Spleen (tissue), 11 donors: ENCODE measurements around the gene KDELR1. TPM values are rescaled to one million over a fixed set of nuclear protein-coding genes. Genes with fewer than 3 reads are reported as not detected.

Experiments
- DNase-seq: peaks from one replicate; pipeline ENCODE4 v3.0.0-alpha.2; 2020
- H3K27ac ChIP-seq, 8 donors: fragments of 200-600 bp; sonication (generic) in 7 of 8; 1 replicate in 4 of 8; 2 replicates in 4 of 8; pipeline versions ENCODE4 v1.5.0 to v1.8.0; 2016 to 2021; ENCODE audit warnings: inconsistent platforms in 4 of 8, mild to moderate bottlenecking in 4 of 8, moderate library complexity in 1 of 8
- H3K27me3 ChIP-seq, 7 donors: fragments of 200-600 bp; sonication (generic) in 6 of 7; replicated peaks in 1 of 7; 1 replicate in 4 of 7; 2 replicates in 3 of 7; pipeline versions ENCODE4 v1.5.0 to v1.8.0; 2016 to 2021; ENCODE audit warnings: inconsistent platforms in 3 of 7, mild to moderate bottlenecking in 1 of 7
- H3K36me3 ChIP-seq, 6 donors: fragments of 200-600 bp; sonication (generic) in 5 of 6; 1 replicate in 4 of 6; 2 replicates in 2 of 6; pipeline versions ENCODE4 v1.5.0 to v1.8.0; 2016 to 2021; ENCODE audit warnings: inconsistent platforms in 2 of 6
- H3K4me1 ChIP-seq, 6 donors: fragments of 200-600 bp; sonication (generic) in 5 of 6; 1 replicate in 3 of 6; 2 replicates in 3 of 6; pipeline versions ENCODE4 v1.5.0 to v1.8.0; 2016 to 2021; ENCODE audit warnings: inconsistent platforms in 3 of 6
- H3K4me3 ChIP-seq, 8 donors: fragments of 200-600 bp; sonication (generic) in 7 of 8; 1 replicate in 4 of 8; 2 replicates in 4 of 8; pipeline versions ENCODE4 v1.5.0 to v1.8.0; 2016 to 2021; ENCODE audit warnings: inconsistent platforms in 4 of 8, mild to moderate bottlenecking in 4 of 8, moderate library complexity in 2 of 8
- H3K9me3 ChIP-seq, 8 donors: fragments of 200-600 bp; sonication (generic) in 7 of 8; 1 replicate in 4 of 8; 2 replicates in 4 of 8; pipeline versions ENCODE4 v1.5.0 to v1.8.0; 2016 to 2021; ENCODE audit warnings: inconsistent platforms in 4 of 8
- CTCF ChIP-seq, 11 experiments: fragments of 200-600 bp in 7 of 11; fragments of 450-650 bp in 4 of 11; sonication (generic) in 4 of 11; IDR thresholded peaks in 8 of 11; conservative IDR thresholded peaks in 3 of 11; 1 replicate in 7 of 11; 2 replicates in 4 of 11; pipeline versions ENCODE4 v1.4.0 to v1.8.0; 2016 to 2021; ENCODE audit warnings: antibody characterized with exemption in 11 of 11, inconsistent platforms in 4 of 11, mild to moderate bottlenecking in 1 of 11
- POLR2A ChIP-seq, 3 donors: fragments of 450-650 bp; IDR thresholded peaks; one replicate each; pipeline ENCODE4 v1.5.1; 2017; ENCODE audit warnings: antibody characterized with exemption in 3 of 3, mild to moderate bottlenecking in 1 of 3
- POLR2AphosphoS5 ChIP-seq, 3 donors: sonication (generic); formaldehyde crosslinking; IDR thresholded peaks; one replicate each; pipeline ENCODE4 v1.5.1; 2017; ENCODE audit warnings: antibody characterized with exemption in 3 of 3
- WGBS, 5 donors: extraction: QIAGEN DNeasy Blood & Tissue Kit in 3 of 5; methylation state at CpG; one replicate each; pipeline versions ENCODE4 v1.1.5 to v1.1.7; 2013 to 2018; 5-methylcytosine and 5-hydroxymethylcytosine counted together
- intact Hi-C: fragments of 100-400 bp; cut with DNase I; formaldehyde crosslinking; loops from one replicate; pipeline ENCODE4 v1.15.0; 2023; ENCODE audit warnings: low total_unique reads
- polyA plus RNA-seq, 3 donors: library from polyadenylated mRNA; stranded (reverse); fragments of 200-250 nt; gene quantifications; one replicate each; pipeline ENCODE4 v1.2.1, GENCODE V29; 2013
- total RNA-seq, 7 donors: library from RNA; depleted of rRNA in 3 of 7; stranded (reverse); fragments of >200 nt in 3 of 7; fragmentation: NEBNext Ultra II Directional in 4 of 7; extraction: Animal tissue kit (Norgen Biotek cat#: 25700) in 4 of 7; gene quantifications; one replicate each; pipeline versions ENCODE4 v1.1.0 to v1.2.1, GENCODE V29; 2016 to 2021
- donor health status: healthy with polysubstance abuse.
- donor health status: DM: no; HTN: no; CAD: no; lungs with moderate emphysema.
- donor health status: DM: no; HTN: no; CAD: no.
- donor health status: Bipolar disorder and iron deficiency.
- donor health status: healthy.
- donor health status: DM: no; HTN: no; CAD: no.
- donor health status: DM: yes; HTN: yes; CAD: no.

The KDELR1 gene
- total and polyA plus RNA-seq, 10 donors: 36.2 to 95.9 (median 68.2) TPM

GRCh38 chr19:48348045-48348444, 43.3 kb downstream of the KDELR1 start:
- no peaks in the 10 kb centered on the region for H3K9me3 ChIP-seq
- intact Hi-C loops: no loop called here
- TF ChIP-seq POLR2A (IDR thresholded peaks at IDR 0.05) (no peak), POLR2AphosphoS5 (IDR thresholded peaks at IDR 0.05) (no peak), CTCF (IDR thresholded peaks at IDR 0.05 in 8 of 11, conservative IDR thresholded peaks at IDR 0.05 in 3 of 11) (no peak)
- H3K36me3 ChIP-seq: peaks cover 0 to 14% (median under 1%) of the 10 kb centered on the region in 6 donors
- H3K27ac ChIP-seq: no peak overlapping the region
- no peak for DNase-seq
- no peak overlapping the region for H3K4me3 ChIP-seq
- H3K27me3 ChIP-seq: no peaks in the 10 kb centered on the region
- peaks cover 0 to 3% (median 0%) of the 10 kb centered on the region in 6 donors for H3K4me1 ChIP-seq
- WGBS, 5 donors: 60 to 85% (median 71%) methylated on average over 5 of the region's 5 CpGs

- Histone ChIP-seq H3K36me3 (peaks cover 0 to 32% (median 2%) of the 10 kb centered on the region in 6 donors), H3K27ac (no peak overlapping the region), H3K4me1 (no peaks in the 10 kb centered on the region), H3K4me3 (no peak overlapping the region), H3K9me3 (no peaks in the 10 kb centered on the region), H3K27me3 (no peaks in the 10 kb centered on the region)
- 71 to 97% (median 91%) methylated on average over 2 of the region's 2 CpGs for WGBS, 5 donors
- no peak for TF ChIP-seq POLR2A (IDR thresholded peaks at IDR 0.05)
- no peak for TF ChIP-seq CTCF (IDR thresholded peaks at IDR 0.05 in 8 of 11, conservative IDR thresholded peaks at IDR 0.05 in 3 of 11)
- TF ChIP-seq POLR2AphosphoS5 (IDR thresholded peaks at IDR 0.05): no peak
- no peak for DNase-seq
- intact Hi-C loops: no loop called here
These were observed 45.2 kb downstream of the KDELR1 start for GRCh38 chr19:48346191-48346590.

- 86 to 100% (median 98%) methylated on average over 5 to 6 of the region's 6 CpGs for WGBS, 5 donors
- TF ChIP-seq POLR2AphosphoS5 (IDR thresholded peaks at IDR 0.05) (no peak), CTCF (IDR thresholded peaks at IDR 0.05 in 8 of 11, conservative IDR thresholded peaks at IDR 0.05 in 3 of 11) (no peak), POLR2A (IDR thresholded peaks at IDR 0.05) (no peak)
- Histone ChIP-seq H3K9me3 (no peaks in the 10 kb centered on the region), H3K27ac (no peak overlapping the region), H3K4me3 (no peak overlapping the region), H3K27me3 (no peaks in the 10 kb centered on the region), H3K4me1 (no peaks in the 10 kb centered on the region), H3K36me3 (peaks cover 0 to 39% (median 2%) of the 10 kb centered on the region in 6 donors)
- intact Hi-C loops: no loop called here
- DNase-seq: no peak
These were observed 46.5 kb downstream of the KDELR1 start for GRCh38 chr19:48344892-48345291.

- Histone ChIP-seq H3K9me3 (no peaks in the 10 kb centered on the region), H3K4me1 (no peaks in the 10 kb centered on the region), H3K4me3 (no peak overlapping the region), H3K36me3 (peaks cover 0 to 39% (median 2%) of the 10 kb centered on the region in 6 donors), H3K27me3 (no peaks in the 10 kb centered on the region), H3K27ac (no peak overlapping the region)
- intact Hi-C loops: no loop called here
- TF ChIP-seq POLR2A (IDR thresholded peaks at IDR 0.05) (no peak), POLR2AphosphoS5 (IDR thresholded peaks at IDR 0.05) (no peak), CTCF (IDR thresholded peaks at IDR 0.05 in 8 of 11, conservative IDR thresholded peaks at IDR 0.05 in 3 of 11) (no peak)
- no peak for DNase-seq
- 92 to 96% (median 94%) methylated on average over 19 to 23 of the region's 23 CpGs for WGBS, 5 donors
These were observed 48.4 kb downstream of the KDELR1 start for GRCh38 chr19:48342841-48343540.
